Small intestine (tissue), 7 donors: ENCODE measurements around the gene KAT6B. TPM values are rescaled to one million over a fixed set of nuclear protein-coding genes. Genes with fewer than 3 reads are reported as not detected.
"Not testable (repeated sequence)": the region's sequence is repeated elsewhere in the genome, so short reads cannot be mapped to it uniquely, and the experiment has no call there.

ENCODE experiments used
- DNase-seq, 2 donors: peaks; one replicate each; pipeline versions ENCODE4 v3.0.0 to v3.0.0-alpha.2; 2013
- FAIRE-seq: peaks from 2 replicates; lab custom pipeline; 2012; peaks lifted over from hg19 to GRCh38; lab: Jason Lieb, UNC
- H3K27ac ChIP-seq, 3 donors: one replicate each; pipeline ENCODE4 v1.5.1; 2013; ENCODE audit warnings: low read length in 2 of 3, mild to moderate bottlenecking in 2 of 3, control low read depth in 1 of 3, inconsistent platforms in 1 of 3, low read depth in 1 of 3, moderate library complexity in 1 of 3
- H3K27me3 ChIP-seq, 3 donors: one replicate each; pipeline ENCODE4 v1.6.1; 2013; ENCODE audit warnings: low read length in 3 of 3, inconsistent platforms in 1 of 3; ENCODE audit not compliant: control insufficient read depth in 3 of 3, insufficient read depth in 3 of 3
- H3K36me3 ChIP-seq, 3 donors: one replicate each; pipeline ENCODE4 v1.6.1; 2013; ENCODE audit warnings: low read length in 3 of 3, inconsistent platforms in 1 of 3, low read depth in 1 of 3, mild to moderate bottlenecking in 1 of 3, moderate library complexity in 1 of 3; ENCODE audit not compliant: control insufficient read depth in 3 of 3, insufficient read depth in 2 of 3
- H3K4me1 ChIP-seq, 3 donors: one replicate each; pipeline ENCODE4 v1.6.1; 2013; ENCODE audit warnings: low read length in 2 of 3, inconsistent platforms in 1 of 3, low read depth in 1 of 3, mild to moderate bottlenecking in 1 of 3, moderate library complexity in 1 of 3; ENCODE audit not compliant: control insufficient read depth in 3 of 3, insufficient read depth in 2 of 3
- H3K4me3 ChIP-seq, 3 donors: one replicate each; pipeline ENCODE4 v1.5.1; 2013; ENCODE audit warnings: low read length in 3 of 3, control low read depth in 1 of 3, inconsistent platforms in 1 of 3, low read depth in 1 of 3, mild to moderate bottlenecking in 1 of 3, moderate library complexity in 1 of 3
- H3K9me3 ChIP-seq, 2 donors: one replicate each; pipeline ENCODE4 v1.6.1; 2013; ENCODE audit warnings: low read depth in 1 of 2, low read length in 1 of 2; ENCODE audit not compliant: control insufficient read depth in 2 of 2, insufficient read depth in 1 of 2
- WGBS, 3 donors: extraction: QIAGEN DNeasy Blood & Tissue Kit; methylation state at CpG; one replicate each; pipeline ENCODE4 v1.1.7; 2013; 5-methylcytosine and 5-hydroxymethylcytosine counted together
- polyA plus RNA-seq, 4 donors: library from polyadenylated mRNA; stranded (reverse) in 3 of 4; unstranded in 1 of 4; fragments of 200-250 nt in 3 of 4; fragments of 120-200 nt in 1 of 4; gene quantifications; one replicate each; pipeline versions ENCODE4 v1.2.1 to v1.2.3, GENCODE V29; 2013
- donor health status: healthy with polysubstance abuse.
- donor health status: control.
- donor health status: control.
- donor health status: Bipolar disorder and iron deficiency.
- donor health status: healthy.

Gene KAT6B
- polyA plus RNA-seq, 4 donors: 4.6 to 16.2 (median 5.9) TPM

DNA sequence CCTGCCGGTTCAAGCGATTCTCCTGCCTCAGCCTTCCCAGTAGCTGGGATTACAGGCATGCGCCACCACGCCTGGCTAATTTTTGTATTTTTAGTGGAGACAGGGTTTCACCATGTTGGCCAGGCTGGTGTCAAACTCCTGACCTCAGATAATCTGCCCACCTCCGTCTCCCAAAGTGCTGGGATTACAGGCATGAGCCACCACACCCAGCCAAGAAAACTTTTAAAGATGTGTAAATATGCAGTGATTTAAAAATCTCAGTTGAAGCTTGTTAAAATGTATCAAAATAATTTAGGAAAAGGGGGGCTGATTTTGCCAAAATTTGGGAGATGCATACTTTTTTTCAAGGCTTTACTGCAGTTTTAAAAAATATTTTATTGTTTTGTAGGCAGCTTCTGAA lies 50.7 kb downstream of the KAT6B start:
- not testable (repeated sequence) for H3K27ac ChIP-seq, H3K4me3 ChIP-seq, H3K9me3 ChIP-seq, H3K27me3 ChIP-seq, FAIRE-seq, H3K36me3 ChIP-seq, H3K4me1 ChIP-seq, DNase-seq
- 93 to 98% (median 93%) methylated on average over 5 of the region's 5 CpGs for WGBS, 3 donors

DNA sequence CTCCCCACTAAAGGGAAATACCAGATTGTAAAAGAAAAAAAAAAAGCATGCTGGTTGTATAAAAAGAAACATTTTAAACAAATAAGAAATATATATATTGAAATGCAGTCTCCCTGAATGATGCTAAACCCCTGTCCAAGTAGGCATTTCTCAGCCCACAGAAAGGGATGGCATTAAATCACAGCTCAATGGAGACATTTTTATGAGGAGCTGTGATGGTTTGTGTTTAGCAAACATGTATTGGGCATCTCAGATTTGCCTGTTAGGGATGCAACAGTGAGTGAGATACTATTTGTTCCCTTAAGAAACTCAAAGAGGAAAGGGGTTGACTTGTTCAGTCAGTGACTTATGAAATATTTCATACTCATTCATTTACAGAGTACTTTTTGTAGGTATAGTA lies 51.5 kb downstream of the KAT6B start:
- DNase-seq (no peak), FAIRE-seq (no peak)
- H3K36me3 ChIP-seq: peaks cover 0 to 2% (median 0%) of the 10 kb centered on the region in 3 donors
- H3K27ac ChIP-seq: no peak overlapping the region
- H3K4me1 ChIP-seq: peaks cover 0 to 2% (median 0%) of the 10 kb centered on the region in 3 donors
- H3K9me3 ChIP-seq: no peaks in the 10 kb centered on the region
- H3K27me3 ChIP-seq: no peaks in the 10 kb centered on the region
- no peak overlapping the region for H3K4me3 ChIP-seq

- H3K4me3 ChIP-seq: no peak overlapping the region
- 97 to 99% (median 98%) methylated on average over 3 of the region's 3 CpGs for WGBS, 3 donors
- no peaks in the 10 kb centered on the region for H3K27me3 ChIP-seq
- H3K9me3 ChIP-seq: no peaks in the 10 kb centered on the region
- no peaks in the 10 kb centered on the region for H3K36me3 ChIP-seq
- FAIRE-seq (no peak), DNase-seq (no peak)
- H3K27ac ChIP-seq: no peak overlapping the region
- peaks cover 0 to 2% (median 0%) of the 10 kb centered on the region in 3 donors for H3K4me1 ChIP-seq
Observed at GRCh38 chr10:74880041-74880440, 53.6 kb downstream of the KAT6B start.

- Histone ChIP-seq H3K27me3 (no peaks in the 10 kb centered on the region), H3K36me3 (peaks cover 0 to 3% (median 0%) of the 10 kb centered on the region in 3 donors), H3K4me3 (no peak overlapping the region), H3K4me1 (peaks cover 0 to 2% (median 0%) of the 10 kb centered on the region in 3 donors), H3K27ac (no peak overlapping the region), H3K9me3 (no peaks in the 10 kb centered on the region)
- no peak for DNase-seq
- FAIRE-seq: no peak
- 86 to 91% (median 90%) methylated on average over 7 of the region's 7 CpGs for WGBS, 3 donors
Observed at GRCh38 chr10:74881253-74881884, 55.0 kb downstream of the KAT6B start.

- WGBS, 3 donors: 31 to 55% (median 50%) methylated on average over 1 of the region's 1 CpG
- peaks cover 0 to 2% (median 0%) of the 10 kb centered on the region in 3 donors for H3K4me1 ChIP-seq
- peaks cover 0 to 9% (median 0%) of the 10 kb centered on the region in 3 donors for H3K36me3 ChIP-seq
- H3K27ac ChIP-seq: no peak overlapping the region
- no peaks in the 10 kb centered on the region for H3K27me3 ChIP-seq
- no peak for DNase-seq
- FAIRE-seq: no peak
- H3K4me3 ChIP-seq: no peak overlapping the region
- no peaks in the 10 kb centered on the region for H3K9me3 ChIP-seq
Observed at GRCh38 chr10:74882427-74882826, 56.0 kb downstream of the KAT6B start.

GRCh38 chr10:74882831-74883230 lies 56.4 kb downstream of the KAT6B start:
- DNase-seq: no peak
- no peaks in the 10 kb centered on the region for H3K9me3 ChIP-seq
- 71 to 74% (median 72%) methylated on average over 3 of the region's 3 CpGs for WGBS, 3 donors
- H3K4me1 ChIP-seq: peaks cover 0 to 2% (median 0%) of the 10 kb centered on the region in 3 donors
- no peak overlapping the region for H3K4me3 ChIP-seq
- H3K27me3 ChIP-seq: no peaks in the 10 kb centered on the region
- no peak for FAIRE-seq
- H3K36me3 ChIP-seq: peaks cover 0 to 9% (median 0%) of the 10 kb centered on the region in 3 donors
- no peak overlapping the region for H3K27ac ChIP-seq

DNA sequence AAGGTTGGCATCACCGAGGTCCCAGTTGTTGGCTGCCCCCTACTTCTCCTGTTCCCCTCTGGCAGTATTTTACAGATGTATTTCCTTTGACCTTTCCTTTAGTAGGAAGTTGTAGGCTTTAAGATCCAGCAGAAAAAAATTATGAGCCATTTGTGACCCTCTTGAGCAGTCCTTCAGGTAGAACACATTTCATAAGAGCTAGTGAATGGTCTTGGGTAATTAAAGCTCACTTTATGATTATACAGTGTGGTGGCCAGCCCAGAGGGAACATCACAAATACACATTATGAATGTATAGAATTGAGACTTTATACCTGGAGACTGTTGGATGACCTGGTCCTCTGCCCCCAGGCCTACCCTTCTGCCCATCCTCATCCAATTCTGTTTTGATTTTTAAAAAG lies 57.0 kb downstream of the KAT6B start:
- Histone ChIP-seq H3K36me3 (peaks cover 0 to 9% (median 0%) of the 10 kb centered on the region in 3 donors), H3K27me3 (no peaks in the 10 kb centered on the region), H3K9me3 (no peaks in the 10 kb centered on the region), H3K4me1 (no peaks in the 10 kb centered on the region), H3K4me3 (no peak overlapping the region), H3K27ac (peak overlapping the region in 1 of 3 donors; percentile 10)
- DNase-seq (no peak), FAIRE-seq (no peak)
- 79 to 92% (median 81%) methylated on average over 1 of the region's 1 CpG for WGBS, 3 donors

GRCh38 chr10:74887614-74888284 lies 61.3 kb downstream of the KAT6B start:
- H3K36me3 ChIP-seq: peaks cover 0 to 13% (median 0%) of the 10 kb centered on the region in 3 donors
- no peaks in the 10 kb centered on the region for H3K27me3 ChIP-seq
- no peak overlapping the region for H3K27ac ChIP-seq
- H3K9me3 ChIP-seq: no peaks in the 10 kb centered on the region
- H3K4me1 ChIP-seq: peaks cover 0 to 6% (median 0%) of the 10 kb centered on the region in 3 donors
- no peak for FAIRE-seq
- DNase-seq: no peak
- no peak overlapping the region for H3K4me3 ChIP-seq
- 76 to 94% (median 93%) methylated on average over 2 of the region's 2 CpGs for WGBS, 3 donors
